NCI-H2107 (cell line): ENCODE results near the gene SDR42E1.
"Not testable (repeated sequence)": the region's sequence is repeated elsewhere in the genome, so short reads cannot be mapped to it uniquely, and the experiment has no call there.

Experiments used
- DNase-seq: peaks from one replicate; lab custom pipeline; 2025; lab: John Stamatoyannopoulos, UW

Gene SDR42E1

GRCh38 chr16:82004601-82005000 is 6.7 kb downstream of the SDR42E1 start:
- DNase-seq, result no peak

GRCh38 chr16:82002831-82003230 is 8.4 kb downstream of the SDR42E1 start:
- no peak for DNase-seq

- no peak for DNase-seq
These were observed 13.5 kb downstream of the SDR42E1 start for GRCh38 chr16:81997738-81998137.

GRCh38 chr16:81996664-81997509 is 14.4 kb downstream of the SDR42E1 start:
- DNase-seq, result no peak

- no peak for DNase-seq
These were observed 15.6 kb downstream of the SDR42E1 start for GRCh38 chr16:81995651-81996050.

GRCh38 chr16:81994485-81994884 is 16.8 kb downstream of the SDR42E1 start:
- DNase-seq, result no peak

GRCh38 chr16:81992859-81993258 is 18.4 kb downstream of the SDR42E1 start:
- no peak for DNase-seq

- no peak for DNase-seq
These were observed 23.6 kb downstream of the SDR42E1 start for GRCh38 chr16:81987706-81988105.

- no peak for DNase-seq
These were observed 24.1 kb downstream of the SDR42E1 start for GRCh38 chr16:81987121-81987520.

- DNase-seq, result not testable (repeated sequence)
These were observed 33.8 kb downstream of the SDR42E1 start for GRCh38 chr16:81977335-81977942.

GRCh38 chr16:81975637-81976036 is 35.6 kb downstream of the SDR42E1 start:
- DNase-seq, result no peak

- no peak for DNase-seq
These were observed 37.5 kb downstream of the SDR42E1 start for GRCh38 chr16:81973737-81974136.

GRCh38 chr16:81971853-81972252 is 39.4 kb downstream of the SDR42E1 start:
- DNase-seq, result no peak

- no peak for DNase-seq
These were observed 43.9 kb downstream of the SDR42E1 start for GRCh38 chr16:81967358-81967757.

- DNase-seq, result no peak
These were observed 46.5 kb downstream of the SDR42E1 start for GRCh38 chr16:81964808-81965207.

GRCh38 chr16:81956213-81956948 is 54.9 kb downstream of the SDR42E1 start:
- no peak for DNase-seq

GRCh38 chr16:81951564-81951963 is 59.7 kb downstream of the SDR42E1 start:
- no peak for DNase-seq

GRCh38 chr16:81946206-81946605 is 65.1 kb downstream of the SDR42E1 start:
- DNase-seq, result no peak

GRCh38 chr16:81945665-81946064 is 65.6 kb downstream of the SDR42E1 start:
- no peak for DNase-seq

- no peak for DNase-seq
These were observed 69.2 kb downstream of the SDR42E1 start for GRCh38 chr16:81942007-81942601.

GRCh38 chr16:81940781-81941560 is 70.3 kb downstream of the SDR42E1 start:
- DNase-seq, result no peak
